Astrocyte of the spinal cord (primary cell): ENCODE results near the gene SLC36A1.

Experiments
- DNase-seq: peaks from one replicate; pipeline ENCODE4 v3.0.0; 2011; ENCODE audit warnings: low read depth, low spot score
- H3K4me3 ChIP-seq: 2 replicates; pipeline ENCODE4 v1.5.1; 2011; ENCODE audit warnings: low read depth, mild to moderate bottlenecking, low read length, moderate library complexity
- CTCF ChIP-seq: IDR thresholded peaks from 2 replicates; pipeline ENCODE4 v1.5.1; 2012; ENCODE audit warnings: low read depth, mild to moderate bottlenecking, low read length, inconsistent platforms
- in situ Hi-C: cut with HindIII; loops from 2 replicates; pipeline ENCODE4 v1.10.0; 2017; ENCODE audit warnings: low sequenced_read_pairs

Gene SLC36A1

GRCh38 chr5:151461312-151461711 lies 13.9 kb downstream of the SLC36A1 start:
- no peak for TF ChIP-seq CTCF
- in situ Hi-C loops, result no loop called here
- no peak overlapping the region for H3K4me3 ChIP-seq
- DNase-seq, result no peak

GRCh38 chr5:151463137-151464029 lies 16.0 kb downstream of the SLC36A1 start:
- in situ Hi-C loops, result no loop called here
- no peak for DNase-seq
- H3K4me3 ChIP-seq, result no peak overlapping the region
- TF ChIP-seq CTCF, result peak; percentile 55

- no peak overlapping the region for H3K4me3 ChIP-seq
- in situ Hi-C loops, result no loop called here
- TF ChIP-seq CTCF, result no peak
- no peak for DNase-seq
Measured at GRCh38 chr5:151464101-151464500, 16.7 kb downstream of the SLC36A1 start.

GRCh38 chr5:151465476-151465875 lies 18.1 kb downstream of the SLC36A1 start:
- in situ Hi-C loops, result no loop called here
- no peak overlapping the region for H3K4me3 ChIP-seq
- no peak for TF ChIP-seq CTCF
- no peak for DNase-seq

GRCh38 chr5:151467576-151467975 lies 20.2 kb downstream of the SLC36A1 start:
- no peak for DNase-seq
- TF ChIP-seq CTCF, result no peak
- in situ Hi-C loops, result no loop called here
- no peak overlapping the region for H3K4me3 ChIP-seq

- no peak overlapping the region for H3K4me3 ChIP-seq
- DNase-seq, result no peak
- in situ Hi-C loops, result no loop called here
- no peak for TF ChIP-seq CTCF
Measured at GRCh38 chr5:151469386-151469785, 22.0 kb downstream of the SLC36A1 start.
